Caco-2 (cell line): Measurements from ENCODE around the gene CCDC136. TPM values are rescaled to one million over a fixed set of nuclear protein-coding genes. Genes with fewer than 3 reads are reported as not detected.

Experiments
- BruUV-seq: library from RNA; stranded (reverse); fragments of 400-500 nt; replicated peaks from 2 replicates; lab custom pipeline; 2021; lab: Mats Ljungman, UMichigan
- CTCF ChIA-PET: fragments of 300-600 bp; sonication (Branson Sonifier 250); formaldehyde crosslinking; loops from one replicate; lab custom pipeline; 2022; ENCODE audit warnings: antibody characterized with exemption; lab: Charles Lee
- POLR2A ChIA-PET: fragments of 300-600 bp; sonication (Branson Sonifier 250); formaldehyde crosslinking; loops from one replicate; lab custom pipeline; 2022; ENCODE audit warnings: antibody characterized with exemption; lab: Charles Lee
- DNase-seq, 2 experiments: peaks; one replicate each; pipeline versions ENCODE4 v3.0.0 to v3.0.0-alpha.2; 2020 to 2022
- H3K27me3 ChIP-seq: replicated peaks from 2 replicates; pipeline ENCODE4 v1.6.0; 2011; ENCODE audit warnings: low read length; ENCODE audit not compliant: control insufficient read depth, insufficient read depth
- H3K36me3 ChIP-seq: 2 replicates; pipeline ENCODE4 v1.5.1; 2011; ENCODE audit warnings: low read length; ENCODE audit not compliant: control insufficient read depth, insufficient read depth
- H3K4me1 ChIP-seq: fragments of 250-450 bp; sonication (Bioruptor Pico); 2 replicates; pipeline ENCODE4 v1.5.1; 2020; ENCODE audit warnings: mild to moderate bottlenecking
- H3K4me3 ChIP-seq: 2 replicates; pipeline ENCODE4 v1.5.1; 2011; ENCODE audit warnings: low read depth, mild to moderate bottlenecking, control low read depth, low read length
- H3K9me3 ChIP-seq: fragments of 250-450 bp; sonication (Bioruptor Pico); 2 replicates; pipeline ENCODE4 v1.5.1; 2020; ENCODE audit warnings: mild to moderate bottlenecking, moderate library complexity
- H3K27ac Mint-ChIP-seq: one replicate; pipeline ENCODE4 v1.8.0; 2022; ENCODE audit warnings: mixed read lengths; ENCODE audit not compliant: unreplicated experiment
- H3K27me3 Mint-ChIP-seq: one replicate; pipeline ENCODE4 v1.8.0; 2022; ENCODE audit warnings: mixed read lengths; ENCODE audit not compliant: insufficient read depth, unreplicated experiment
- H3K36me3 Mint-ChIP-seq: one replicate; pipeline ENCODE4 v1.8.0; 2022; ENCODE audit warnings: mild to moderate bottlenecking, mixed read lengths; ENCODE audit not compliant: insufficient read depth, unreplicated experiment
- H3K4me1 Mint-ChIP-seq: one replicate; pipeline ENCODE4 v1.8.0; 2022; ENCODE audit warnings: low read depth, mixed read lengths; ENCODE audit not compliant: unreplicated experiment
- H3K4me3 Mint-ChIP-seq: one replicate; pipeline ENCODE4 v1.8.0; 2022; ENCODE audit warnings: mild to moderate bottlenecking, moderate library complexity, mixed read lengths; ENCODE audit not compliant: unreplicated experiment
- H3K9me3 Mint-ChIP-seq: one replicate; pipeline ENCODE4 v1.8.0; 2022; ENCODE audit warnings: mixed read lengths; ENCODE audit not compliant: unreplicated experiment
- intact Hi-C: fragments of 100-400 bp; cut with micrococcal nuclease; formaldehyde crosslinking; loops from one replicate; pipeline ENCODE4 v1.10.0; 2022; ENCODE audit not compliant: unreplicated experiment
- total RNA-seq: library from RNA; stranded (reverse); gene quantifications from 2 replicates; pipeline ENCODE4 v1.2.3, GENCODE V29; 2022
- TF ChIP-seq, protein P1 (sequence below), 2 experiments: fragments of 200-600 bp in 1 of 2; IDR thresholded peaks; 1 replicate in 1 of 2; 2 replicates in 1 of 2; pipeline versions ENCODE4 v1.5.1 to v1.8.0; 2011 to 2022; ENCODE audit warnings: antibody characterized with exemption in 1 of 2, control low read depth in 1 of 2, inconsistent platforms in 1 of 2, low read depth in 1 of 2, low read length in 1 of 2, mild to moderate bottlenecking in 1 of 2, moderate library complexity in 1 of 2; ENCODE audit not compliant: insufficient read depth in 1 of 2, severe bottlenecking in 1 of 2, unreplicated experiment in 1 of 2

CCDC136 gene
- total RNA-seq, 1 experiment from 2014 or later, result 10.2 TPM

DNA sequence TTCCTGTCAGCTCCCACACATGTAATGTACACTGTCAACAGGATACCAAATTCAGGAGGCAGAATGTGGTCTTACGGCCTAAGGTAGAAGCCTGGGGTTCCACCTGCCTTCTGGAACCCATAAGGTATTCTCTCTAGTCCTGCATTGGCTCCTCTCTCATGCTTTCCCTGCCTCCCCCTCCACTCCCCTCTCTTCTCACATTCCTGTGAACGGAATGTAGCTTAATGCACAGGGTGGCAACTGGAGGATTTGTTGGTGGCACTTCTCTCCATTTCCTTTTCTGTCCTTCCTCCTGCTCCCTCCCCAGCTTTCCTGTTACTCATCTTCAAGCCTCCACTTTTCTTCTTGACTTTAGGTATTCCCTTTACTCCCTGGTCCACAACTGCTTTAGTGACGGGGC lies 26.9 kb downstream of the CCDC136 start:
- Histone ChIP-seq H3K4me1 (no peaks in the 10 kb centered on the region), H3K9me3 (no peaks in the 10 kb centered on the region), H3K4me3 (no peak overlapping the region), H3K36me3 (no peaks in the 10 kb centered on the region), H3K27me3 (no peaks in the 10 kb centered on the region; the same call in 1 of the 2 replicates)
- TF ChIP-seq, protein P1, sequence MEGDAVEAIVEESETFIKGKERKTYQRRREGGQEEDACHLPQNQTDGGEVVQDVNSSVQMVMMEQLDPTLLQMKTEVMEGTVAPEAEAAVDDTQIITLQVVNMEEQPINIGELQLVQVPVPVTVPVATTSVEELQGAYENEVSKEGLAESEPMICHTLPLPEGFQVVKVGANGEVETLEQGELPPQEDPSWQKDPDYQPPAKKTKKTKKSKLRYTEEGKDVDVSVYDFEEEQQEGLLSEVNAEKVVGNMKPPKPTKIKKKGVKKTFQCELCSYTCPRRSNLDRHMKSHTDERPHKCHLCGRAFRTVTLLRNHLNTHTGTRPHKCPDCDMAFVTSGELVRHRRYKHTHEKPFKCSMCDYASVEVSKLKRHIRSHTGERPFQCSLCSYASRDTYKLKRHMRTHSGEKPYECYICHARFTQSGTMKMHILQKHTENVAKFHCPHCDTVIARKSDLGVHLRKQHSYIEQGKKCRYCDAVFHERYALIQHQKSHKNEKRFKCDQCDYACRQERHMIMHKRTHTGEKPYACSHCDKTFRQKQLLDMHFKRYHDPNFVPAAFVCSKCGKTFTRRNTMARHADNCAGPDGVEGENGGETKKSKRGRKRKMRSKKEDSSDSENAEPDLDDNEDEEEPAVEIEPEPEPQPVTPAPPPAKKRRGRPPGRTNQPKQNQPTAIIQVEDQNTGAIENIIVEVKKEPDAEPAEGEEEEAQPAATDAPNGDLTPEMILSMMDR (IDR thresholded peaks at IDR 0.05; ENCODE audit: insufficient read depth in 1 of 2, low read depth in 1 of 2, low read length in 1 of 2, severe bottlenecking in 1 of 2, unreplicated experiment in 1 of 2), result no peak
- no TSS peak for BruUV-seq
- POLR2A ChIA-PET, result no interaction called here
- Mint-ChIP-seq H3K27ac (no peak overlapping the region), H3K4me1 (peaks cover 6% of the 10 kb centered on the region), H3K36me3 (no peaks in the 10 kb centered on the region), H3K9me3 (no peaks in the 10 kb centered on the region), H3K27me3 (peaks cover 26% of the 10 kb centered on the region), H3K4me3 (no peak overlapping the region)
- no peak for DNase-seq
- CTCF ChIA-PET, result interaction anchor here (1.3 kb wide), 1 partner anchor 9 kb away, joined by 4 read pairs; no protein-coding TSS in a partner anchor
- intact Hi-C loops, result no loop called here

DNA sequence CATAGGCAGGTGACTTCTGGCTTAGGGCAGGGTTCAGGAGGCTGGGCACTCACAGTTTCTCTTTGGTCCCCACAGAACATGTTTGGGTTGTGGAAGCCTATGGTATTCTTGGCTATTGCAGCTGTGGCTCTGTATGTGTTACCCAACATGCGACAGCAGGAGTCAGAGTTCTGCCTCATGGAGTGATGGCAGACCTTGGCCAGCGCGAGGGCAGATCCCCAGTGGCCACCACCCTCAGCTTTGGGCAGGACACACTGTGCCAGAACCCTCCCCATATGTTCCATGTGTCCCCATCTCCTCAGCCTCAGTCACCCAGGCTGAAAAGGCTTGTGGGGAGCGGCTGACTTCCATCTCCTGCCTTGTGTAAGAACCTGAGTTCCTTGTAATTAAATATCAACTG lies 30.0 kb downstream of the CCDC136 start:
- Histone ChIP-seq H3K4me3 (no peak overlapping the region), H3K4me1 (no peaks in the 10 kb centered on the region), H3K27me3 (no peaks in the 10 kb centered on the region; the same call in 1 of the 2 replicates), H3K9me3 (no peaks in the 10 kb centered on the region), H3K36me3 (no peaks in the 10 kb centered on the region)
- BruUV-seq, result no TSS peak
- Mint-ChIP-seq H3K27ac (no peak overlapping the region), H3K4me1 (peaks cover 3% of the 10 kb centered on the region), H3K4me3 (no peak overlapping the region), H3K9me3 (no peaks in the 10 kb centered on the region), H3K36me3 (no peaks in the 10 kb centered on the region), H3K27me3 (peaks cover 15% of the 10 kb centered on the region)
- CTCF ChIA-PET, result no interaction called here
- TF ChIP-seq, protein P1 (IDR thresholded peaks at IDR 0.05; ENCODE audit: insufficient read depth in 1 of 2, low read depth in 1 of 2, low read length in 1 of 2, severe bottlenecking in 1 of 2, unreplicated experiment in 1 of 2), result no peak
- POLR2A ChIA-PET, result no interaction called here
- DNase-seq, result no peak
- intact Hi-C loops, result no loop called here

DNA sequence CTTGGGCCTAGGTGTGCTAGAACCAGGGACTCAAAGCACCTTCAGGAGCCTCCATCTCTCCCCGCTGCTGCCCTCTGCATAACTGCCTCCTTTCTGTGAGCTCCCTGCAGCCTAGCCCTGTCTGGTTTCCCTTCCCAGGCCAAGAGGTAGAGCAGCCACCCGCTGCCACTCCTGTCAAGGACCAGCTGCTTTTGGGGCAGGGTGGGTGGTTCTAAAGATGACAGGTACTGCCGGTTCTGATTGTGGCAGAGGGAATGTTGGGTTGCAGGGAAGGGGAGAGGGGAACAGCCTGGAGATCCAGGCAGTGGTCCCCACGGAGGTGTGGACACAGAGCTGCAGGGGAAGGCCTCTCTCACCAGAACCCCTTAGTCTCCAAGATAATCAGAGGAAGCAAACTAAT lies 34.7 kb downstream of the CCDC136 start:
- no peaks in the 10 kb centered on the region for H3K9me3 Mint-ChIP-seq
- ChIA-PET POLR2A (interaction anchor here (0.5 to 0.9 kb wide), 2 partner anchors 35 to 373 kb away, joined by 3 to 5 read pairs; no protein-coding TSS in a partner anchor), CTCF (interaction anchor here (1.2 kb wide), 1 partner anchor 88 kb away, joined by 5 read pairs; the partner anchor contains the start of gene CALU)
- no peaks in the 10 kb centered on the region for H3K27me3 ChIP-seq
- no peak for DNase-seq
- H3K36me3 Mint-ChIP-seq, result peaks cover 5% of the 10 kb centered on the region
- no peaks in the 10 kb centered on the region for H3K36me3 ChIP-seq
- H3K4me3 ChIP-seq, result no peak overlapping the region
- TF ChIP-seq, protein P1 (IDR thresholded peaks at IDR 0.05; ENCODE audit: insufficient read depth in 1 of 2, low read depth in 1 of 2, low read length in 1 of 2, severe bottlenecking in 1 of 2, unreplicated experiment in 1 of 2), result no peak
- peak overlapping the region; percentile 95 for H3K27ac Mint-ChIP-seq
- H3K27me3 Mint-ChIP-seq, result no peaks in the 10 kb centered on the region
- intact Hi-C loops, result loop anchor here (2.0 kb wide), 1 partner anchor 88 kb away; the partner anchor contains the start of gene CALU
- H3K9me3 ChIP-seq, result no peaks in the 10 kb centered on the region
- H3K4me1 Mint-ChIP-seq, result peaks cover 28% of the 10 kb centered on the region
- no peak overlapping the region for H3K4me3 Mint-ChIP-seq
- H3K4me1 ChIP-seq, result peaks cover 30% of the 10 kb centered on the region
- no TSS peak for BruUV-seq
